MCF 10A (cell line): Measurements from ENCODE around the gene OR2D3. TPM values are rescaled to one million over a fixed set of nuclear protein-coding genes. Genes with fewer than 3 reads are reported as not detected.
"Not testable (repeated sequence)": the region's sequence is repeated elsewhere in the genome, so short reads cannot be mapped to it uniquely, and the experiment has no call there.

ENCODE experiments used
- BruUV-seq: library from RNA; stranded (reverse); fragments of 400-500 nt; replicated peaks from 2 replicates; lab custom pipeline; 2021; lab: Mats Ljungman, UMichigan
- CTCF ChIA-PET: fragments of 300-600 bp; sonication (Branson Sonifier 250); formaldehyde crosslinking; extraction: SDS; loops from one replicate; lab custom pipeline; 2021; ENCODE audit warnings: antibody characterized with exemption, inconsistent platforms; lab: Yijun Ruan, JAX
- POLR2A ChIA-PET: fragments of 300-600, 350-650 bp; sonication (Branson Sonifier 250); formaldehyde crosslinking; extraction: SDS; loops from one replicate; lab custom pipeline; 2020; ENCODE audit warnings: antibody characterized with exemption, inconsistent platforms; lab: Yijun Ruan, JAX
- DNase-seq: peaks from one replicate; pipeline ENCODE4 v3.0.0-alpha.2; 2018; ENCODE audit not compliant: unreplicated experiment
- H3K27ac Mint-ChIP-seq: one replicate; pipeline ENCODE4 v1.8.0; 2022; ENCODE audit warnings: mild to moderate bottlenecking, low read depth, mixed read lengths; ENCODE audit not compliant: unreplicated experiment
- H3K27me3 Mint-ChIP-seq: one replicate; pipeline ENCODE4 v1.8.0; 2022; ENCODE audit warnings: mixed read lengths; ENCODE audit not compliant: insufficient read depth, unreplicated experiment
- H3K36me3 Mint-ChIP-seq: one replicate; pipeline ENCODE4 v1.8.0; 2022; ENCODE audit warnings: mild to moderate bottlenecking, moderate library complexity, mixed read lengths; ENCODE audit not compliant: insufficient read depth, unreplicated experiment
- H3K4me1 Mint-ChIP-seq: one replicate; pipeline ENCODE4 v1.8.0; 2022; ENCODE audit warnings: mixed read lengths; ENCODE audit not compliant: insufficient read depth, unreplicated experiment
- H3K4me3 Mint-ChIP-seq: one replicate; pipeline ENCODE4 v1.8.0; 2022; ENCODE audit warnings: mild to moderate bottlenecking, moderate library complexity, mixed read lengths; ENCODE audit not compliant: unreplicated experiment
- H3K9me3 Mint-ChIP-seq: one replicate; pipeline ENCODE4 v1.8.0; 2022; ENCODE audit warnings: mixed read lengths; ENCODE audit not compliant: unreplicated experiment
- CTCF ChIP-seq: fragments of 200-600 bp; IDR thresholded peaks from one replicate; pipeline ENCODE4 v1.8.0; 2022; ENCODE audit warnings: antibody characterized with exemption, mild to moderate bottlenecking; ENCODE audit not compliant: unreplicated experiment
- intact Hi-C: fragments of 100-400 bp; cut with micrococcal nuclease; formaldehyde crosslinking; loops from 2 replicates; pipeline ENCODE4 v1.14.1; 2022
- total RNA-seq: library from RNA; stranded (reverse); gene quantifications from 2 replicates; pipeline ENCODE4 v1.2.3, GENCODE V29; 2022

The OR2D3 gene
- total RNA-seq, 1 experiment from 2014 or later, result not detected

- CTCF ChIA-PET, result interaction anchor here (0.9 kb wide), 1 partner anchor 14 kb away, joined by 5 read pairs; no protein-coding TSS in a partner anchor
- Mint-ChIP-seq H3K27me3 (no peaks in the 10 kb centered on the region), H3K9me3 (no peaks in the 10 kb centered on the region), H3K36me3 (peaks cover 6% of the 10 kb centered on the region), H3K27ac (no peak overlapping the region), H3K4me3 (no peak overlapping the region), H3K4me1 (no peaks in the 10 kb centered on the region)
- TF ChIP-seq CTCF, result no peak
- BruUV-seq, result no TSS peak
- DNase-seq, result no peak
- intact Hi-C loops, result no loop called here
- POLR2A ChIA-PET, result interaction anchor here (0.6 kb wide), 1 partner anchor 36 kb away, joined by 3 read pairs; the partner anchor contains the start of gene ZNF215
Measured at GRCh38 chr11:6962141-6962540, 41.3 kb downstream of the OR2D3 start.

GRCh38 chr11:6962673-6963072, 41.9 kb downstream of the OR2D3 start:
- no peak for TF ChIP-seq CTCF
- Mint-ChIP-seq H3K4me3 (no peak overlapping the region), H3K4me1 (no peaks in the 10 kb centered on the region), H3K9me3 (no peaks in the 10 kb centered on the region), H3K27me3 (no peaks in the 10 kb centered on the region), H3K27ac (no peak overlapping the region), H3K36me3 (peaks cover 6% of the 10 kb centered on the region)
- ChIA-PET CTCF (interaction anchor here (0.9 to 1.2 kb wide), 2 partner anchors 14 to 151 kb away, joined by 3 to 5 read pairs; no protein-coding TSS in a partner anchor), POLR2A (no interaction called here)
- BruUV-seq, result no TSS peak
- no peak for DNase-seq
- intact Hi-C loops, result no loop called here

- intact Hi-C loops, result no loop called here
- no peak overlapping the region for H3K27ac Mint-ChIP-seq
- H3K27me3 Mint-ChIP-seq, result no peaks in the 10 kb centered on the region
- ChIA-PET CTCF (no interaction called here), POLR2A (no interaction called here)
- TF ChIP-seq CTCF, result no peak
- no peak for DNase-seq
- H3K4me1 Mint-ChIP-seq, result no peaks in the 10 kb centered on the region
- H3K9me3 Mint-ChIP-seq, result no peaks in the 10 kb centered on the region
- no peak overlapping the region for H3K4me3 Mint-ChIP-seq
- H3K36me3 Mint-ChIP-seq, result no peaks in the 10 kb centered on the region
- BruUV-seq, result no TSS peak
Measured at GRCh38 chr11:6968816-6969215, 48.0 kb downstream of the OR2D3 start.

- BruUV-seq, H3K27ac Mint-ChIP-seq, H3K36me3 Mint-ChIP-seq, H3K4me1 Mint-ChIP-seq, DNase-seq, H3K27me3 Mint-ChIP-seq, H3K4me3 Mint-ChIP-seq, H3K9me3 Mint-ChIP-seq, intact Hi-C loops: not testable (repeated sequence)
- CTCF ChIA-PET, result interaction anchor here (0.6 to 0.7 kb wide), 2 partner anchors 299 to 695 kb away, joined by 3 to 4 read pairs; no protein-coding TSS in a partner anchor
- POLR2A ChIA-PET, result interaction anchor here (0.6 kb wide), 1 partner anchor 544 kb away, joined by 4 read pairs; no protein-coding TSS in a partner anchor
Measured at GRCh38 chr11:6969854-6970253, 49.1 kb downstream of the OR2D3 start.

Other genes with a start within 250 kb of the OR2D3 start
- gene MRPL17, start 237.7 kb upstream of the OR2D3 start, total RNA-seq, result 78.0 and 88.4 TPM in 2 replicates
- gene OR2AG2, start 149.0 kb upstream of the OR2D3 start, total RNA-seq, result 0.37 and 0.39 TPM in 2 replicates
- gene OR2AG1, start 138.0 kb upstream of the OR2D3 start, total RNA-seq, result not detected in 2 replicates
- gene OR6A2, start 121.3 kb upstream of the OR2D3 start, total RNA-seq, result 0.17 and 0.28 TPM in 2 replicates
- not detected in 2 replicates for gene OR10A5, start 75.3 kb upstream of the OR2D3 start, total RNA-seq
- not detected in 2 replicates for gene OR10A2, start 57.9 kb upstream of the OR2D3 start, total RNA-seq
- gene OR10A4, start 44.4 kb upstream of the OR2D3 start, total RNA-seq, result not detected in 2 replicates
- 0.37 and 0.56 TPM in 2 replicates for gene OR2D2, start 28.5 kb upstream of the OR2D3 start, total RNA-seq
- gene ZNF215, start 5.4 kb downstream of the OR2D3 start, total RNA-seq, result 9.2 and 11.1 TPM in 2 replicates
- gene ZNF214, start 99.3 kb downstream of the OR2D3 start, total RNA-seq, result 3.1 and 4.2 TPM in 2 replicates
- not detected in 2 replicates for gene NLRP14, start 99.5 kb downstream of the OR2D3 start, total RNA-seq
- gene RBMXL2, start 168.0 kb downstream of the OR2D3 start, total RNA-seq, result not detected in 2 replicates